Endothelial cell of umbilical vein (primary cell): ENCODE data around the gene UBAP1. TPM values are rescaled to one million over a fixed set of nuclear protein-coding genes. Genes with fewer than 3 reads are reported as not detected.

Source experiments
- BruUV-seq: library from RNA; stranded (reverse); fragments of 400-500 nt; replicated peaks from 2 replicates; lab custom pipeline; 2021; lab: Mats Ljungman, UMichigan
- CTCF ChIA-PET: fragments of 300-600, 350-600 bp; sonication (Branson Sonifier 250); formaldehyde crosslinking; loops from one replicate; lab custom pipeline; 2021; ENCODE audit warnings: antibody characterized with exemption, inconsistent platforms; lab: Charles Lee
- POLR2A ChIA-PET: fragments of 300-600, 350-600 bp; sonication (Branson Sonifier 250); formaldehyde crosslinking; loops from one replicate; lab custom pipeline; 2021; ENCODE audit warnings: antibody characterized with exemption, inconsistent platforms; lab: Charles Lee
- DNase-seq: peaks from one replicate; pipeline ENCODE4 v3.0.0-alpha.2; 2011; ENCODE audit warnings: low read depth, low spot score
- FAIRE-seq: peaks from 2 replicates; lab custom pipeline; 2011; peaks lifted over from hg19 to GRCh38; lab: Jason Lieb, UNC
- H2AFZ ChIP-seq: 2 replicates; pipeline ENCODE4 v1.6.0; 2012; ENCODE audit warnings: low read depth, low read length, control low read depth, inconsistent platforms
- H3K27ac ChIP-seq: 2 replicates; pipeline ENCODE4 v1.5.1; 2011; ENCODE audit warnings: low read depth, mild to moderate bottlenecking, control low read depth, low read length, moderate library complexity; ENCODE audit not compliant: insufficient read depth
- H3K27me3 ChIP-seq, 2 experiments: 2 replicates each; pipeline versions ENCODE4 v1.6.0 to v1.6.1; 2011; ENCODE audit warnings: low read length in 2 of 2, mixed read lengths in 1 of 2; ENCODE audit not compliant: control insufficient read depth in 2 of 2, insufficient read depth in 2 of 2
- H3K36me3 ChIP-seq, 2 experiments: 2 replicates in 1 of 2; 3 replicates in 1 of 2; pipeline ENCODE4 v1.5.1; 2011; ENCODE audit warnings: low read length in 2 of 2, mild to moderate bottlenecking in 1 of 2, moderate library complexity in 1 of 2; ENCODE audit not compliant: control insufficient read depth in 2 of 2, insufficient read depth in 2 of 2; ENCODE audit errors: extremely low read depth in 1 of 2
- H3K4me1 ChIP-seq: 3 replicates; pipeline ENCODE4 v1.5.1; 2011; ENCODE audit warnings: mild to moderate bottlenecking, low read length; ENCODE audit not compliant: control insufficient read depth, insufficient read depth; ENCODE audit errors: extremely low read depth
- H3K4me2 ChIP-seq: 2 replicates; pipeline ENCODE4 v1.6.1; 2011; ENCODE audit warnings: low read length, control low read depth, mixed read lengths; ENCODE audit not compliant: insufficient read depth
- H3K4me3 ChIP-seq, 3 experiments: fragments of 200-600 bp in 1 of 3; sonication (generic), shearing (Covaris generic) in 1 of 3; replicated peaks in 1 of 3; 2 replicates each; pipeline ENCODE4 v1.5.1; 2011 to 2016; ENCODE audit warnings: control low read depth in 3 of 3, low read length in 3 of 3, mild to moderate bottlenecking in 2 of 3, inconsistent platforms in 1 of 3, low read depth in 1 of 3, moderate library complexity in 1 of 3; ENCODE audit not compliant: insufficient read depth in 1 of 3
- H3K79me2 ChIP-seq: 2 replicates; pipeline ENCODE4 v1.6.0; 2012; ENCODE audit warnings: low read length, inconsistent platforms; ENCODE audit not compliant: control insufficient read depth, insufficient read depth
- H3K9ac ChIP-seq: replicated peaks from 2 replicates; pipeline ENCODE3; 2011; ENCODE audit warnings: low read length, control low read depth; ENCODE audit not compliant: insufficient read depth; ENCODE audit errors: extremely low read depth
- H3K9me1 ChIP-seq: replicated peaks from 3 replicates; pipeline ENCODE4 v1.6.0; 2011; ENCODE audit warnings: mild to moderate bottlenecking, low read length; ENCODE audit not compliant: control insufficient read depth, insufficient read depth; ENCODE audit errors: extremely low read depth
- H3K9me3 ChIP-seq: replicated peaks from 2 replicates; pipeline ENCODE4 v1.5.1; 2012; ENCODE audit warnings: low read length, inconsistent platforms; ENCODE audit not compliant: control insufficient read depth, insufficient read depth
- H4K20me1 ChIP-seq: replicated peaks from 2 replicates; pipeline ENCODE3; 2011; ENCODE audit warnings: mild to moderate bottlenecking, low read length; ENCODE audit not compliant: control insufficient read depth, insufficient read depth; ENCODE audit errors: extremely low read depth
- CTCF ChIP-seq, 2 donors: IDR thresholded peaks; 1 replicate in 1 of 2; 2 replicates in 1 of 2; pipeline ENCODE4 v1.5.1; 2011; ENCODE audit warnings: low read length in 2 of 2, mild to moderate bottlenecking in 2 of 2, moderate library complexity in 2 of 2, control low read depth in 1 of 2, inconsistent platforms in 1 of 2, low read depth in 1 of 2; ENCODE audit not compliant: insufficient read depth in 1 of 2; ENCODE audit errors: extremely low read depth in 1 of 2
- EZH2 ChIP-seq: IDR thresholded peaks from 2 replicates; pipeline ENCODE4 v1.6.1; 2012; ENCODE audit warnings: borderline replicate concordance, low read depth, mild to moderate bottlenecking, moderate library complexity, low read length, inconsistent platforms; ENCODE audit not compliant: severe bottlenecking
- FOS ChIP-seq: IDR thresholded peaks from 2 replicates; pipeline ENCODE4 v1.6.1; 2011; ENCODE audit warnings: mild to moderate bottlenecking, low read length, moderate library complexity, borderline replicate concordance; ENCODE audit not compliant: insufficient read depth
- GATA2 ChIP-seq: IDR thresholded peaks from 2 replicates; pipeline ENCODE4 v1.7.0; 2011; ENCODE audit warnings: low read depth, mild to moderate bottlenecking, moderate library complexity, mixed read lengths, low read length; ENCODE audit not compliant: insufficient read length, insufficient read depth
- JUN ChIP-seq: IDR thresholded peaks from 2 replicates; pipeline ENCODE4 v1.6.1; 2011; ENCODE audit warnings: borderline replicate concordance, low read depth; ENCODE audit not compliant: insufficient read length, insufficient read depth
- MYC ChIP-seq: IDR thresholded peaks from one replicate; pipeline ENCODE4 v1.6.1; 2011; ENCODE audit warnings: mild to moderate bottlenecking, low read depth, low read length
- POLR2A ChIP-seq: IDR thresholded peaks from 2 replicates; pipeline ENCODE4 v1.6.1; 2012; ENCODE audit warnings: low read depth, mild to moderate bottlenecking, control low read depth, low read length
- POLR2AphosphoS5 ChIP-seq: IDR thresholded peaks from 2 replicates; pipeline ENCODE4 v1.6.1; 2012; ENCODE audit warnings: low read depth, mild to moderate bottlenecking, control low read depth, low read length, moderate library complexity; ENCODE audit not compliant: insufficient read depth
- dilution Hi-C: fragments of 300-500 bp; cut with MboI; formaldehyde crosslinking; loops from one replicate; pipeline ENCODE4 v1.15.0; 2019; ENCODE audit warnings: low sequenced_read_pairs; ENCODE audit not compliant: extremely low pct_ligation_motif_present
- intact Hi-C: fragments of 100-400 bp; cut with micrococcal nuclease; formaldehyde crosslinking; loops from one replicate; pipeline ENCODE4 v1.10.0; 2022
- polyA plus RNA-seq, 4 experiments: library from polyadenylated mRNA; depleted of rRNA in 3 of 4; stranded (reverse) in 3 of 4; unstranded in 1 of 4; fragments of >200 nt; gene quantifications; 2 replicates each; pipeline versions ENCODE4 v1.2.1 to v1.2.3, GENCODE V29; 2011 to 2012; ENCODE audit warnings: missing spikeins in 1 of 4
- total RNA-seq: library from RNA; stranded (reverse); gene quantifications from 2 replicates; pipeline ENCODE4 v1.2.3, GENCODE V29; 2021
- TF ChIP-seq, protein P1 (sequence below): IDR thresholded peaks from 2 replicates; pipeline ENCODE4 v1.6.1; 2011; ENCODE audit not compliant: insufficient read depth, insufficient read length

Gene UBAP1
- total and polyA plus RNA-seq, 2 donors (not counting 3 experiments of a cell fraction or from before 2014, with no cell fraction given), result 38.8 TPM

GRCh38 chr9:34145165-34145564, 33.7 kb upstream of the UBAP1 start:
- ChIA-PET POLR2A (interaction anchor here (0.7 kb wide), 1 partner anchor 25 kb away, joined by 4 read pairs; no protein-coding TSS in a partner anchor), CTCF (interaction anchor here (0.6 to 1.0 kb wide), 2 partner anchors 26 to 202 kb away, joined by 3 to 4 read pairs; no protein-coding TSS in a partner anchor)
- no peak for DNase-seq
- no peak for FAIRE-seq
- Histone ChIP-seq H4K20me1 (no peaks in the 10 kb centered on the region), H3K9me3 (no peaks in the 10 kb centered on the region), H3K4me2 (no peak overlapping the region), H3K79me2 (no peaks in the 10 kb centered on the region), H3K36me3 (no peaks in the 10 kb centered on the region), H2AFZ (no peak overlapping the region), H3K27me3 (peaks cover 0 to 2% of the 10 kb centered on the region in 2 experiments), H3K4me3 (no peak overlapping the region), H3K9me1 (no peaks in the 10 kb centered on the region), H3K9ac (no peak overlapping the region), H3K27ac (no peak overlapping the region), H3K4me1 (no peaks in the 10 kb centered on the region)
- TF ChIP-seq EZH2 (no peak), JUN (no peak), POLR2A (no peak), GATA2 (no peak), POLR2AphosphoS5 (no peak), CTCF (IDR thresholded peaks at IDR 0.05; ENCODE audit: extremely low read depth in 1 of 2, insufficient read depth in 1 of 2, low read depth in 1 of 2, low read length in 2 of 2) (no peak), FOS (no peak), MYC (no peak)
- TF ChIP-seq, protein P1, sequence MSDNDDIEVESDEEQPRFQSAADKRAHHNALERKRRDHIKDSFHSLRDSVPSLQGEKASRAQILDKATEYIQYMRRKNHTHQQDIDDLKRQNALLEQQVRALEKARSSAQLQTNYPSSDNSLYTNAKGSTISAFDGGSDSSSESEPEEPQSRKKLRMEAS, result no peak
- dilution Hi-C loops, result no loop called here
- intact Hi-C loops, result no loop called here
- no TSS peak for BruUV-seq
